ENCODE results near the gene MXRA7.

Gene MXRA7

GRCh38 chr17:76678330-76678729 is 32.4 kb downstream of the MXRA7 start:
- TF ChIP-seq, protein P1, sequence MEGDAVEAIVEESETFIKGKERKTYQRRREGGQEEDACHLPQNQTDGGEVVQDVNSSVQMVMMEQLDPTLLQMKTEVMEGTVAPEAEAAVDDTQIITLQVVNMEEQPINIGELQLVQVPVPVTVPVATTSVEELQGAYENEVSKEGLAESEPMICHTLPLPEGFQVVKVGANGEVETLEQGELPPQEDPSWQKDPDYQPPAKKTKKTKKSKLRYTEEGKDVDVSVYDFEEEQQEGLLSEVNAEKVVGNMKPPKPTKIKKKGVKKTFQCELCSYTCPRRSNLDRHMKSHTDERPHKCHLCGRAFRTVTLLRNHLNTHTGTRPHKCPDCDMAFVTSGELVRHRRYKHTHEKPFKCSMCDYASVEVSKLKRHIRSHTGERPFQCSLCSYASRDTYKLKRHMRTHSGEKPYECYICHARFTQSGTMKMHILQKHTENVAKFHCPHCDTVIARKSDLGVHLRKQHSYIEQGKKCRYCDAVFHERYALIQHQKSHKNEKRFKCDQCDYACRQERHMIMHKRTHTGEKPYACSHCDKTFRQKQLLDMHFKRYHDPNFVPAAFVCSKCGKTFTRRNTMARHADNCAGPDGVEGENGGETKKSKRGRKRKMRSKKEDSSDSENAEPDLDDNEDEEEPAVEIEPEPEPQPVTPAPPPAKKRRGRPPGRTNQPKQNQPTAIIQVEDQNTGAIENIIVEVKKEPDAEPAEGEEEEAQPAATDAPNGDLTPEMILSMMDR (IDR thresholded peaks at IDR 0.05; ENCODE audit: control insufficient read depth, extremely low read depth, insufficient read depth): no peak
- DNase-seq (ENCODE audit: low read depth): no peak
- no peak overlapping the region for H3K4me3 ChIP-seq (ENCODE audit: low read depth, low read length)

- no peak overlapping the region for H3K4me3 ChIP-seq (ENCODE audit: low read depth, low read length)
- no peak for DNase-seq (ENCODE audit: low read depth)
- TF ChIP-seq, protein P1 (IDR thresholded peaks at IDR 0.05; ENCODE audit: control insufficient read depth, extremely low read depth, insufficient read depth): no peak
Observed at GRCh38 chr17:76677406-76677805, 33.4 kb downstream of the MXRA7 start.

- H3K4me3 ChIP-seq (ENCODE audit: low read depth, low read length): no peak overlapping the region
- TF ChIP-seq, protein P1 (IDR thresholded peaks at IDR 0.05; ENCODE audit: control insufficient read depth, extremely low read depth, insufficient read depth): no peak
- no peak for DNase-seq (ENCODE audit: low read depth)
Observed at GRCh38 chr17:76676629-76677028, 34.1 kb downstream of the MXRA7 start.

DNA sequence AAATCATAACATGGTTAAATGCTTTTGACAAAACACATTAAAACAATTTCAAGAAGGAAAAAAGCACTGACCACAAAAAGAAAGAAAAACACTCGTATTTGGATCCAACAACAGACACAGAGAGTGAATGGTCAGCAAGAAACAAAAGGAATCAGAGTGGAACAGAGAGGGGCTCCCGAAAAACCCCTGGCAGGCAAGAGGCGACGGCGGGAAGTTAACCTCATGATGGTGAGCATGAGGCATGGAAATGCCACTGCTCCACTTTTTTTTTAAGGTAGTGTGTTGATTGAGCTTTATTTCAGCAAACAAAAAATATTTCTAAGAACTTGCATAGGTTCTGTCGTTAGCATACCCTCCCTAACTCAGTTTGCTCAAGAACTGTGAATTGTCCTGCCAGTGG is 35.1 kb downstream of the MXRA7 start:
- no peak overlapping the region for H3K4me3 ChIP-seq (ENCODE audit: low read depth, low read length)
- TF ChIP-seq, protein P1 (IDR thresholded peaks at IDR 0.05; ENCODE audit: control insufficient read depth, extremely low read depth, insufficient read depth): no peak

DNA sequence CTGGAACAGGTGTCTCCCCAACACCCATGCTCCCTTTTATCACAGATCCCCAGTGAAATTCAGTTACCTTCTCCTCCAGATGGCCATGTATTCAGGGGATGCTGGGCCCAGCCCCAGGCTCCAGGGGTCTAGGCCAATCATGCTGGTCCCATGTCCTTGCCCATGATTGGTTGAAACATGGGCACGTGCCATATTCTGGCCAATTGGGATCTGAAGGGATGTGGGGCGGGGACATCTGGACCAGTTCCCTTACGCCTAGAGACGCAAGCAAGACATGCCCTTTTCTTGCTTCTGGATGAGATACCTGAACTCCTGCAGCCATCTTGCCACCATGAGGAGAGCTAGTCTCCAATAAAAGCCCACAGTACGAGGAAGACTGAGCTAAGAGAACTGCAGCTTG is 36.2 kb downstream of the MXRA7 start:
- DNase-seq (ENCODE audit: low read depth): no peak
- TF ChIP-seq, protein P1 (IDR thresholded peaks at IDR 0.05; ENCODE audit: control insufficient read depth, extremely low read depth, insufficient read depth): no peak
- H3K4me3 ChIP-seq (ENCODE audit: low read depth, low read length): no peak overlapping the region

More for the DNA sequence above, 35.1 kb downstream of the MXRA7 start:
- no peak for DNase-seq (ENCODE audit: low read depth)

DNA sequence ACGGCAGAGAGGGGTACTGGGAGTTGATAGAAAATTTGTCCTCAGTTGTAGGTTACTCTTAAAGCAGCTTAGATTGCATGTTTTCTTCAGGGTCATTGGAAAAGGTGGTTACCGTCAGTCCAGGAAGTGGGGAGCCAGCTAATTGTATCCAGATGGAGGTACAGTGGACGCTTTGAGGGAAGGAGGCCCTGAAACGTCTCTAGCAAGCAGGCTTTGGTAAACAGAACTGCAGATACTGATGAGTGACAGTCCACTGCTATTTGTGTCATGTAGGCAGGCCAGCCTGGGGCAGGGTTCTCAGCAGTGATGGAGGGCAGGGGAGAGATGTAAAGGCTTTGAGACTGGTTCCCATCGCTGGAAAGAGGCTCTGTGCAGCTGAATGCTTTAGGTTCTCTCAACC is 37.0 kb downstream of the MXRA7 start:
- no peak for DNase-seq (ENCODE audit: low read depth)
- TF ChIP-seq, protein P1 (IDR thresholded peaks at IDR 0.05; ENCODE audit: control insufficient read depth, extremely low read depth, insufficient read depth): no peak
- H3K4me3 ChIP-seq (ENCODE audit: low read depth, low read length): no peak overlapping the region

- DNase-seq (ENCODE audit: low read depth): no peak
- TF ChIP-seq, protein P1 (IDR thresholded peaks at IDR 0.05; ENCODE audit: control insufficient read depth, extremely low read depth, insufficient read depth): no peak
- H3K4me3 ChIP-seq (ENCODE audit: low read depth, low read length): peak overlapping the region; percentile 64
Observed at GRCh38 chr17:76672892-76673291, 37.9 kb downstream of the MXRA7 start.

All from LNCaP clone FGC (cell line).